Loucy (cell line): ENCODE measurements around the gene RBPJL.
"Not testable (repeated sequence)": the region's sequence is repeated elsewhere in the genome, so short reads cannot be mapped to it uniquely, and the experiment has no call there.

Experiments used
- H2AFZ ChIP-seq: fragments of 200-600 bp; sonication (generic); 2 replicates; pipeline ENCODE4 v1.6.0; 2016; ENCODE audit warnings: antibody characterized with exemption, mild to moderate bottlenecking, low read length, moderate library complexity
- H3F3A ChIP-seq: fragments of 200-600 bp; 2 replicates; pipeline ENCODE4 v1.6.0; 2016; ENCODE audit warnings: antibody characterized with exemption, low read depth, mild to moderate bottlenecking
- H3K27me3 ChIP-seq: fragments of 200-600 bp; sonication (generic); 2 replicates; pipeline ENCODE4 v1.6.1; 2014; ENCODE audit warnings: low read length, mild to moderate bottlenecking; ENCODE audit not compliant: insufficient read depth, poor library complexity, severe bottlenecking
- H3K36me3 ChIP-seq: fragments of 200-600 bp; sonication (generic); 2 replicates; pipeline ENCODE4 v1.6.1; 2016; ENCODE audit warnings: low read length; ENCODE audit not compliant: insufficient read depth
- H3K4me1 ChIP-seq: fragments of 200-600 bp; sonication (generic); 2 replicates; pipeline ENCODE4 v1.5.1; 2014; ENCODE audit warnings: low read length, mild to moderate bottlenecking; ENCODE audit not compliant: insufficient read depth, poor library complexity, severe bottlenecking
- H3K4me2 ChIP-seq: fragments of 200-600 bp; sonication (generic); 2 replicates; pipeline ENCODE4 v1.6.0; 2014; ENCODE audit warnings: antibody characterized with exemption, low read length, low read depth, mild to moderate bottlenecking; ENCODE audit not compliant: poor library complexity, severe bottlenecking
- H3K4me3 ChIP-seq: fragments of 200-600 bp; sonication (generic); 2 replicates; pipeline ENCODE4 v1.5.1; 2014; ENCODE audit warnings: low read length, mild to moderate bottlenecking, mixed read lengths; ENCODE audit not compliant: poor library complexity, severe bottlenecking
- H3K79me2 ChIP-seq: fragments of 200-600 bp; sonication (generic); 2 replicates; pipeline ENCODE4 v1.6.1; 2014; ENCODE audit warnings: low read length; ENCODE audit not compliant: insufficient read depth
- H3K9ac ChIP-seq: fragments of 200-600 bp; sonication (generic); 2 replicates; pipeline ENCODE4 v1.6.0; 2014; ENCODE audit warnings: mild to moderate bottlenecking, low read depth, low read length, moderate library complexity; ENCODE audit not compliant: poor library complexity, severe bottlenecking
- H3K9me2 ChIP-seq: fragments of 200-600 bp; sonication (generic); replicated peaks from 2 replicates; pipeline ENCODE4 v1.6.1; 2016; ENCODE audit warnings: low read depth, low read length, mixed read lengths
- H3K9me3 ChIP-seq: fragments of 200-600 bp; sonication (generic); 2 replicates; pipeline ENCODE4 v1.6.1; 2014; ENCODE audit warnings: mild to moderate bottlenecking, antibody characterized with exemption, low read length, low read depth; ENCODE audit not compliant: insufficient read depth
- H4K20me1 ChIP-seq: fragments of 200-600 bp; sonication (generic); 2 replicates; pipeline ENCODE4 v1.6.0; 2014; ENCODE audit warnings: antibody characterized with exemption, low read length, mild to moderate bottlenecking; ENCODE audit not compliant: insufficient read depth, poor library complexity, severe bottlenecking
- EZH2phosphoT487 ChIP-seq: fragments of 200-600 bp; IDR thresholded peaks from 2 replicates; pipeline ENCODE4 v1.6.1; 2018; ENCODE audit warnings: antibody characterized with exemption, mild to moderate bottlenecking, moderate library complexity, borderline replicate concordance
- TF ChIP-seq, protein P1 (sequence below): fragments of 200-600 bp; sonication (generic); conservative IDR thresholded peaks from 2 replicates; pipeline ENCODE4 v1.5.1; 2014; ENCODE audit warnings: mild to moderate bottlenecking, antibody characterized with exemption, low read length

RBPJL gene

DNA sequence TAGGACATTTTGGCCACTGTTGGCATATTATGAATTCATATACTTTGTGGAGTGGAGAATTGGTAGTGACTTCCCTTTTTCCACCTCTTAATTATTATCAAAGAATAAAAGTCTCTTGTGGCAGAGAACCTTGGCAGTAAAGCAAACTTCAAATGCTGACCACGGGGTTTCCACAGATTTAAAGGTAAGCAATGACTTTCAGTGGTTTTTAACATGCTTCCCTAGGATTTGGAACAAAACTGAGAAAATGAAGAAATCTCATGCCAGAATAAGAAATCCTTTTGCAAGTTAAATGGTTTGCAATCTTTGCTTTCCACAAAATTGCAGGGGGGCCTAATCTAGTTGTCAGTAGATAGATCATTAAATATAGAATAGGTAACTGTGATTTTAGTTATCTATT is 43.6 kb downstream of the RBPJL start:
- Histone ChIP-seq H3K27me3 (no peaks in the 10 kb centered on the region), H2AFZ (no peak overlapping the region), H3K9me2 (no peaks in the 10 kb centered on the region), H4K20me1 (no peaks in the 10 kb centered on the region), H3K9me3 (no peaks in the 10 kb centered on the region), H3K9ac (no peak overlapping the region), H3K79me2 (no peaks in the 10 kb centered on the region), H3K36me3 (no peaks in the 10 kb centered on the region), H3K4me2 (no peak overlapping the region), H3K4me1 (peaks cover 18% of the 10 kb centered on the region), H3F3A (no peaks in the 10 kb centered on the region), H3K4me3 (no peak overlapping the region)
- TF ChIP-seq, protein P1, sequence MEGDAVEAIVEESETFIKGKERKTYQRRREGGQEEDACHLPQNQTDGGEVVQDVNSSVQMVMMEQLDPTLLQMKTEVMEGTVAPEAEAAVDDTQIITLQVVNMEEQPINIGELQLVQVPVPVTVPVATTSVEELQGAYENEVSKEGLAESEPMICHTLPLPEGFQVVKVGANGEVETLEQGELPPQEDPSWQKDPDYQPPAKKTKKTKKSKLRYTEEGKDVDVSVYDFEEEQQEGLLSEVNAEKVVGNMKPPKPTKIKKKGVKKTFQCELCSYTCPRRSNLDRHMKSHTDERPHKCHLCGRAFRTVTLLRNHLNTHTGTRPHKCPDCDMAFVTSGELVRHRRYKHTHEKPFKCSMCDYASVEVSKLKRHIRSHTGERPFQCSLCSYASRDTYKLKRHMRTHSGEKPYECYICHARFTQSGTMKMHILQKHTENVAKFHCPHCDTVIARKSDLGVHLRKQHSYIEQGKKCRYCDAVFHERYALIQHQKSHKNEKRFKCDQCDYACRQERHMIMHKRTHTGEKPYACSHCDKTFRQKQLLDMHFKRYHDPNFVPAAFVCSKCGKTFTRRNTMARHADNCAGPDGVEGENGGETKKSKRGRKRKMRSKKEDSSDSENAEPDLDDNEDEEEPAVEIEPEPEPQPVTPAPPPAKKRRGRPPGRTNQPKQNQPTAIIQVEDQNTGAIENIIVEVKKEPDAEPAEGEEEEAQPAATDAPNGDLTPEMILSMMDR = no peak
- no peak for TF ChIP-seq EZH2phosphoT487

DNA sequence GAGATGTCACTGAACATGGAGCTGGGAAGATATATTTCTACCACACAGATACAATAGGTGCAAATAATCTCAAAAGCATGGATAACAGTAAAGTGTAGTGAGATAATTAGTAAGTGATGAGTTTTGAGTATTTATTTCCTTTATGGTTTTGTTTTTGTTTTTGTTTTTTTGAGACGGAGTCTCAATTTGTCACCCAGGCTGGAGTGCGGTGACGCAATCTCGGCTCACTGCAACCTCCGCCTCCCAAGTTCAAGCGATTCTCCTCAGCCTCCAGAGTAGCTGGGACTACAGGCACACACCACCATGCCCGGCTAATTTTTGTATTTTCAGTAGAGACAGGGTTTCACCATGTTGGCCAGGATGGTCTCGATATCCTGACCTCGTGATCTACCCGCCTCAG is 44.2 kb downstream of the RBPJL start:
- H3K4me1 ChIP-seq = peaks cover 12% of the 10 kb centered on the region
- H3K27me3 ChIP-seq, H3K9me3 ChIP-seq, H3F3A ChIP-seq, H3K9ac ChIP-seq, H3K36me3 ChIP-seq, H3K4me2 ChIP-seq, H3K9me2 ChIP-seq, H3K4me3 ChIP-seq, H2AFZ ChIP-seq, H3K79me2 ChIP-seq, H4K20me1 ChIP-seq: not testable (repeated sequence)

DNA sequence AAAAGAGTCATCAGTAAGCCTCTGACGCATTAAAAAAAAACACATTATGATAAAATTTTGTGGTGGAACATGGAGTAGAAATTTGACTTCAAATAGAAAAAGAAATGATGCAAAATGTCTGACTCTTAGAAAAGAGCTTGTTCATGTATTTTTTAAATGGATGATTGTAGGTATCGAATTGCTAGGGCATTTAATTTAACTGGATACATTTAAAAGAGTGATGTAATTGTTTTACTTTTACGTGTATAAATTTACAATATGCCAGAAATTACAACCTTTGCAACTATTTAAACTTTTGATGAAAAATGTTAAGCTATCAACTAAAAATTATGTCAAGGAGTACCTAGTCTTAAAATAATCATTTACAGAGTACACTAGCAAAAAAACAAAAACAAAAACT is 46.1 kb downstream of the RBPJL start:
- H3K4me3 ChIP-seq = no peak overlapping the region
- no peaks in the 10 kb centered on the region for H3K9me2 ChIP-seq
- no peaks in the 10 kb centered on the region for H3K79me2 ChIP-seq
- no peaks in the 10 kb centered on the region for H4K20me1 ChIP-seq
- peaks cover 5% of the 10 kb centered on the region for H3K4me1 ChIP-seq
- H3K9me3 ChIP-seq = no peaks in the 10 kb centered on the region
- no peak overlapping the region for H3K9ac ChIP-seq
- H3K4me2 ChIP-seq = no peak overlapping the region
- no peak for TF ChIP-seq EZH2phosphoT487
- TF ChIP-seq, protein P1 = no peak
- H3K27me3 ChIP-seq = no peaks in the 10 kb centered on the region
- no peaks in the 10 kb centered on the region for H3F3A ChIP-seq
- no peak overlapping the region for H2AFZ ChIP-seq
- no peaks in the 10 kb centered on the region for H3K36me3 ChIP-seq

DNA sequence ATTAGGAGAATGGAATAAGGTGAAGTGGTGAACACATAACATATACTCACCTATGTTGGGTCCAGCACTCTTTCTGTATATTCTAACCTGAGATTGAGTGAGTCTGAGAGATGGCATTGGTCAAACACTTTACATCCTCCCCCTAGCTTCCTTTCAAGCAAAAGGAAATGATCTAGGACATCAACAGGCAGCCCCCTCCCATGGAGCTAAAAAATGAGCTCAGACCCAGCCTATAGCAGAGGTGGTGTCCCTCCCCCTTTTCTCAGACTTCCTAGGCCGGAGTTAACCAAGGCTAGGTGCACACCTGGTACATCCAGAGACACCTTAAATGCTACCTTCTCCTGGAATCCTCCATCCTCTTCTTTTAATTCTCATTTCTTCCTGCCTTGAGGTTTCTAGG is 47.1 kb downstream of the RBPJL start:
- Histone ChIP-seq H3K9me2 (no peaks in the 10 kb centered on the region), H3K9me3 (no peaks in the 10 kb centered on the region), H3K9ac (no peak overlapping the region), H4K20me1 (no peaks in the 10 kb centered on the region), H3F3A (no peaks in the 10 kb centered on the region), H3K27me3 (no peaks in the 10 kb centered on the region), H3K79me2 (no peaks in the 10 kb centered on the region), H3K4me3 (no peak overlapping the region), H3K36me3 (no peaks in the 10 kb centered on the region), H2AFZ (no peak overlapping the region), H3K4me1 (peaks cover 5% of the 10 kb centered on the region), H3K4me2 (no peak overlapping the region)
- no peak for TF ChIP-seq EZH2phosphoT487
- TF ChIP-seq, protein P1 = no peak
